Stimulated activated CD8-positive, alpha-beta memory T cell treated with anti-CD3 and anti-CD28 coated beads, Interleukin-2, amount 100 ng/mL, for 48 hours (primary cell): Measurements from ENCODE around the gene LMBRD1.
"Not testable (repeated sequence)": the region's sequence is repeated elsewhere in the genome, so short reads cannot be mapped to it uniquely, and the experiment has no call there.

Experiments used
- DNase-seq, 2 donors: peaks; one replicate each; pipeline ENCODE4 v3.0.0-alpha.2; 2020; ENCODE audit warnings: low read depth in 2 of 2

The LMBRD1 gene

GRCh38 chr6:69796642-69797390, at the start of gene LMBRD1:
Gene LMBRD1, minus strand, starts transcription at chr6:69797010. Its CDS starts 129 bp downstream, at chr6:69796881.
- DNase-seq: peak; percentile 98

GRCh38 chr6:69846312-69846711, 49.5 kb upstream of the LMBRD1 start:
- no peak for DNase-seq

- DNase-seq: no peak
These were observed 46.4 kb upstream of the LMBRD1 start for GRCh38 chr6:69843189-69843588.

GRCh38 chr6:69841862-69842261, 45.1 kb upstream of the LMBRD1 start:
- no peak for DNase-seq

GRCh38 chr6:69835414-69836179, 38.8 kb upstream of the LMBRD1 start:
- no peak for DNase-seq

GRCh38 chr6:69832558-69832957, 35.7 kb upstream of the LMBRD1 start:
- DNase-seq: no peak

GRCh38 chr6:69827276-69827893, 30.6 kb upstream of the LMBRD1 start:
- no peak for DNase-seq

- DNase-seq: no peak
These were observed 29.1 kb upstream of the LMBRD1 start for GRCh38 chr6:69825904-69826303.

- not testable (repeated sequence) for DNase-seq
These were observed 27.5 kb upstream of the LMBRD1 start for GRCh38 chr6:69824355-69824754.

- no peak for DNase-seq
These were observed 23.6 kb upstream of the LMBRD1 start for GRCh38 chr6:69820438-69820837.

GRCh38 chr6:69820018-69820417, 23.2 kb upstream of the LMBRD1 start:
- DNase-seq: no peak

GRCh38 chr6:69819138-69819537, 22.3 kb upstream of the LMBRD1 start:
- no peak for DNase-seq

GRCh38 chr6:69818223-69818930, 21.6 kb upstream of the LMBRD1 start:
- DNase-seq: no peak

- DNase-seq: no peak
These were observed 20.5 kb upstream of the LMBRD1 start for GRCh38 chr6:69817358-69817757.

- no peak for DNase-seq
These were observed 19.8 kb upstream of the LMBRD1 start for GRCh38 chr6:69816569-69816968.

- DNase-seq: no peak
These were observed 19.2 kb upstream of the LMBRD1 start for GRCh38 chr6:69816026-69816425.

- no peak for DNase-seq
These were observed 16.7 kb upstream of the LMBRD1 start for GRCh38 chr6:69813508-69813907.

- DNase-seq: no peak
These were observed 16.1 kb upstream of the LMBRD1 start for GRCh38 chr6:69812746-69813427.

- no peak for DNase-seq
These were observed 6.2 kb upstream of the LMBRD1 start for GRCh38 chr6:69802995-69803394.

GRCh38 chr6:69801711-69802110, 4.9 kb upstream of the LMBRD1 start:
- no peak for DNase-seq

- DNase-seq: no peak
These were observed 4.4 kb upstream of the LMBRD1 start for GRCh38 chr6:69801225-69801624.
